Erythroblast (primary cell): ENCODE results near the gene GSTK1.

Experiments
- GATA1 ChIP-seq: IDR thresholded peaks from 2 replicates; pipeline ENCODE4 v1.6.1; 2011; ENCODE audit warnings: low read depth, mild to moderate bottlenecking, control low read depth, low read length, moderate library complexity
- POLR2A ChIP-seq: IDR thresholded peaks from 2 replicates; pipeline ENCODE4 v1.6.1; 2011; ENCODE audit warnings: mild to moderate bottlenecking, low read length

DNA sequence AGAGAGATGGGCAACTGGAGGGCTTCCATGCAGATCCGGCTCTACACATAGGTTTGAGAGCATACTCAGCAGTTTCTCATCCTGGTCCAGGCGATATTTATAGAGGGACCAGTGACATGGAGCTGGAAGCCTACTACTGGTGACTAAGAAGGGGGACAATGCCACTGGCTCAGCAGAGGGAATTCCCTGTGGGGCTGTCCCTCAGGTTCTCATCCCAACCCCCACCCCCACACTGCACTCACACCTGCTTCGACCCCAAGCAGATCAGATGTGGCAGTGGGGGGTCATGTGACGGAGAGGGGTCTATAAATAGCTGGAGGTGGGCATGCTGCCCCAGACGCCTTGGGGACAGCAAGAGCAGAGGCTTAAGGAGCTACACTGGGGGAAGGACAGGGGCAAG lies 52.5 kb downstream of the GSTK1 start, which contains the start of gene CLCN1:
- TF ChIP-seq POLR2A = no peak
- TF ChIP-seq GATA1 = no peak
